CD14-positive monocyte (primary cell): ENCODE data around the gene SHLD1. TPM values are rescaled to one million over a fixed set of nuclear protein-coding genes. Genes with fewer than 3 reads are reported as not detected.

Experiments
- DNase-seq, 3 donors: peaks; one replicate each; pipeline ENCODE4 v3.0.0-alpha.2; 2011 to 2022
- H2AFZ ChIP-seq: 2 replicates; pipeline ENCODE4 v1.6.0; 2012; ENCODE audit warnings: mild to moderate bottlenecking, low read depth, low read length, inconsistent platforms; ENCODE audit not compliant: insufficient read depth, poor library complexity, severe bottlenecking
- H3K27ac ChIP-seq, 2 donors: 1 replicate in 1 of 2; 2 replicates in 1 of 2; pipeline ENCODE4 v1.5.1; 2012 to 2013; ENCODE audit warnings: low read length in 2 of 2, control low read depth in 1 of 2, inconsistent platforms in 1 of 2, low read depth in 1 of 2, mild to moderate bottlenecking in 1 of 2
- H3K27me3 ChIP-seq, 2 donors: one replicate each; pipeline versions ENCODE4 v1.6.0 to v1.6.1; 2011 to 2013; ENCODE audit warnings: low read length in 2 of 2; ENCODE audit not compliant: control insufficient read depth in 2 of 2, insufficient read depth in 2 of 2
- H3K36me3 ChIP-seq, 2 donors: replicated peaks in 1 of 2; 1 replicate in 1 of 2; 2 replicates in 1 of 2; pipeline versions ENCODE4 v1.5.1 to v1.6.1; 2012 to 2013; ENCODE audit warnings: low read length in 2 of 2, control low read depth in 1 of 2, inconsistent platforms in 1 of 2, mild to moderate bottlenecking in 1 of 2; ENCODE audit not compliant: insufficient read depth in 2 of 2, control insufficient read depth in 1 of 2
- H3K4me1 ChIP-seq, 2 donors: 1 replicate in 1 of 2; 2 replicates in 1 of 2; pipeline versions ENCODE4 v1.5.1 to v1.6.1; 2012 to 2013; ENCODE audit warnings: low read length in 2 of 2, control low read depth in 1 of 2, inconsistent platforms in 1 of 2, mild to moderate bottlenecking in 1 of 2, moderate library complexity in 1 of 2; ENCODE audit not compliant: insufficient read depth in 2 of 2, control insufficient read depth in 1 of 2
- H3K4me2 ChIP-seq: replicated peaks from 2 replicates; pipeline ENCODE3; 2012; ENCODE audit warnings: low read length, moderate library complexity, mild to moderate bottlenecking; ENCODE audit not compliant: poor library complexity, severe bottlenecking; ENCODE audit errors: extremely low read depth
- H3K4me3 ChIP-seq, 3 experiments: fragments of 200-600 bp in 1 of 3; sonication (generic) in 1 of 3; replicated peaks in 1 of 3; 1 replicate in 2 of 3; 2 replicates in 1 of 3; pipeline ENCODE4 v1.5.1; 2011 to 2013; ENCODE audit warnings: low read length in 3 of 3, mild to moderate bottlenecking in 3 of 3, control low read depth in 2 of 3, low read depth in 2 of 3, inconsistent platforms in 1 of 3, moderate library complexity in 1 of 3
- H3K79me2 ChIP-seq: 2 replicates; pipeline ENCODE4 v1.6.0; 2012; ENCODE audit warnings: mild to moderate bottlenecking, control low read depth, inconsistent platforms, low read length, moderate library complexity; ENCODE audit not compliant: insufficient read depth
- H3K9ac ChIP-seq: 2 replicates; pipeline ENCODE4 v1.6.0; 2017; ENCODE audit warnings: low read length, mild to moderate bottlenecking; ENCODE audit not compliant: insufficient read depth, poor library complexity, severe bottlenecking
- H3K9me3 ChIP-seq, 2 donors: replicated peaks in 1 of 2; 1 replicate in 1 of 2; 2 replicates in 1 of 2; pipeline versions ENCODE4 v1.5.1 to v1.6.1; 2012 to 2013; ENCODE audit warnings: low read length in 2 of 2, control low read depth in 1 of 2; ENCODE audit not compliant: control insufficient read depth in 1 of 2, insufficient read depth in 1 of 2
- H4K20me1 ChIP-seq: 2 replicates; pipeline ENCODE4 v1.6.0; 2012; ENCODE audit warnings: mild to moderate bottlenecking, low read length, control low read depth, moderate library complexity; ENCODE audit not compliant: insufficient read depth
- H3K27ac Mint-ChIP-seq, 7 donors: one replicate each; pipeline ENCODE4 v1.8.0; 2020; ENCODE audit warnings: mild to moderate bottlenecking in 7 of 7, mixed read lengths in 7 of 7, moderate library complexity in 6 of 7, inconsistent platforms in 2 of 7
- H3K27me3 Mint-ChIP-seq, 3 donors: one replicate each; pipeline ENCODE4 v1.8.0; 2021 to 2022; ENCODE audit warnings: low read depth in 3 of 3, mild to moderate bottlenecking in 3 of 3, mixed read lengths in 3 of 3, moderate library complexity in 3 of 3, inconsistent platforms in 1 of 3
- H3K36me3 Mint-ChIP-seq, 2 donors: one replicate each; pipeline ENCODE4 v1.8.0; 2020; ENCODE audit warnings: mixed read lengths in 2 of 2, inconsistent platforms in 1 of 2, mild to moderate bottlenecking in 1 of 2
- H3K4me1 Mint-ChIP-seq: one replicate; pipeline ENCODE4 v1.8.0; 2020; ENCODE audit warnings: mild to moderate bottlenecking, mixed read lengths
- H3K4me3 Mint-ChIP-seq, 2 donors: one replicate each; pipeline ENCODE4 v1.8.0; 2020; ENCODE audit warnings: mild to moderate bottlenecking in 2 of 2, mixed read lengths in 2 of 2, moderate library complexity in 1 of 2
- H3K9me3 Mint-ChIP-seq, 7 donors: one replicate each; pipeline ENCODE4 v1.8.0; 2020 to 2022; ENCODE audit warnings: mixed read lengths in 7 of 7, mild to moderate bottlenecking in 6 of 7, moderate library complexity in 6 of 7, inconsistent platforms in 2 of 7
- CTCF ChIP-seq: fragments of 200-600 bp; IDR thresholded peaks from one replicate; pipeline ENCODE4 v1.8.0; 2022; ENCODE audit warnings: antibody characterized with exemption, mild to moderate bottlenecking
- WGBS: methylation state at CpG from one replicate; pipeline ENCODE4 v1.1.5; 2013; ENCODE audit warnings: missing lambda C conversion rate; ENCODE audit not compliant: insufficient coverage; 5-methylcytosine and 5-hydroxymethylcytosine counted together
- intact Hi-C, 2 donors: fragments of 100-400 bp; cut with micrococcal nuclease; formaldehyde crosslinking; loops; one replicate each; pipeline versions ENCODE4 v1.15.0 to v1.15.1; 2023
- polyA plus RNA-seq, 3 donors: library from polyadenylated mRNA; depleted of rRNA in 1 of 3; unstranded in 2 of 3; stranded (reverse) in 1 of 3; fragments of 300-500 nt in 2 of 3; fragments of >200 nt in 1 of 3; fragmentation: Illumina TruSeq in 2 of 3; gene quantifications; 1 replicate in 2 of 3; 2 replicates in 1 of 3; pipeline ENCODE4 v1.2.3, GENCODE V29; 2012 to 2021

Gene SHLD1
- polyA plus RNA-seq, 3 donors, result 8.3 to 12.7 (median 11.5) TPM

- Histone ChIP-seq H3K9me3 (no peaks in the 10 kb centered on the region), H4K20me1 (no peaks in the 10 kb centered on the region), H3K36me3 (no peaks in the 10 kb centered on the region), H3K4me1 (no peaks in the 10 kb centered on the region), H2AFZ (no peak overlapping the region), H3K27me3 (no peaks in the 10 kb centered on the region), H3K4me3 (no peak overlapping the region), H3K4me2 (no peak overlapping the region), H3K79me2 (peaks cover under 1% of the 10 kb centered on the region), H3K27ac (no peak overlapping the region), H3K9ac (no peak overlapping the region)
- H3K27ac Mint-ChIP-seq, result no peak overlapping the region
- peaks cover 2% of the 10 kb centered on the region for H3K4me1 Mint-ChIP-seq
- H3K9me3 Mint-ChIP-seq, result peaks cover 0 to 3% (median 0%) of the 10 kb centered on the region in 7 donors
- no CpG with 5 or more reads among the region's 8 CpGs for WGBS
- intact Hi-C loops, result no loop called here
- H3K4me3 Mint-ChIP-seq, result no peak overlapping the region
- H3K27me3 Mint-ChIP-seq, result peaks cover 4 to 9% (median 6%) of the 10 kb centered on the region in 3 donors
- TF ChIP-seq CTCF, result no peak
- peaks cover 1 to 5% of the 10 kb centered on the region in 2 donors for H3K36me3 Mint-ChIP-seq
- DNase-seq, result no peak
Observed at GRCh38 chr20:5745416-5746030, 4.7 kb upstream of the SHLD1 start.

GRCh38 chr20:5746064-5746463, 4.1 kb upstream of the SHLD1 start:
- intact Hi-C loops, result no loop called here
- no peaks in the 10 kb centered on the region for H3K36me3 ChIP-seq
- no peak overlapping the region for H3K4me3 Mint-ChIP-seq

More at GRCh38 chr20:5746064-5746463, 4.1 kb upstream of the SHLD1 start:
- no peak overlapping the region for H3K4me3 ChIP-seq
- DNase-seq, result no peak
- H3K79me2 ChIP-seq, result peaks cover 6% of the 10 kb centered on the region
- H3K27ac ChIP-seq, result no peak overlapping the region
- Mint-ChIP-seq H3K27me3 (peaks cover 3 to 9% (median 4%) of the 10 kb centered on the region in 3 donors), H3K9me3 (peaks cover 0 to 3% (median 0%) of the 10 kb centered on the region in 7 donors), H3K4me1 (peaks cover 4% of the 10 kb centered on the region), H3K27ac (no peak overlapping the region), H3K36me3 (peaks cover 1 to 5% of the 10 kb centered on the region in 2 donors)
- no peak overlapping the region for H3K9ac ChIP-seq
- no peaks in the 10 kb centered on the region for H4K20me1 ChIP-seq
- no peak for TF ChIP-seq CTCF
- no peak overlapping the region for H2AFZ ChIP-seq
- H3K4me1 ChIP-seq, result peaks cover 4% of the 10 kb centered on the region in 2 donors
- no peaks in the 10 kb centered on the region for H3K9me3 ChIP-seq
- H3K27me3 ChIP-seq, result no peaks in the 10 kb centered on the region
- 100% methylated on average over 1 of the region's 1 CpG for WGBS
- H3K4me2 ChIP-seq, result no peak overlapping the region
